NB4 (cell line): ENCODE results near the gene NAPSA.
"Not testable (repeated sequence)": the region's sequence is repeated elsewhere in the genome, so short reads cannot be mapped to it uniquely, and the experiment has no call there.

Experiments used
- MYC ChIP-seq: IDR thresholded peaks from 2 replicates; pipeline ENCODE4 v1.6.1; 2011; ENCODE audit warnings: low read depth, low read length
- POLR2A ChIP-seq: IDR thresholded peaks from 2 replicates; pipeline ENCODE4 v1.6.1; 2011; ENCODE audit warnings: mild to moderate bottlenecking; ENCODE audit not compliant: insufficient read length; ENCODE audit errors: extremely low read depth
- TF ChIP-seq, protein P1 (sequence below): IDR thresholded peaks from one replicate; pipeline ENCODE4 v1.5.1; 2012; ENCODE audit warnings: low read depth, low read length

- TF ChIP-seq MYC, POLR2A: not testable (repeated sequence)
- TF ChIP-seq, protein P1, sequence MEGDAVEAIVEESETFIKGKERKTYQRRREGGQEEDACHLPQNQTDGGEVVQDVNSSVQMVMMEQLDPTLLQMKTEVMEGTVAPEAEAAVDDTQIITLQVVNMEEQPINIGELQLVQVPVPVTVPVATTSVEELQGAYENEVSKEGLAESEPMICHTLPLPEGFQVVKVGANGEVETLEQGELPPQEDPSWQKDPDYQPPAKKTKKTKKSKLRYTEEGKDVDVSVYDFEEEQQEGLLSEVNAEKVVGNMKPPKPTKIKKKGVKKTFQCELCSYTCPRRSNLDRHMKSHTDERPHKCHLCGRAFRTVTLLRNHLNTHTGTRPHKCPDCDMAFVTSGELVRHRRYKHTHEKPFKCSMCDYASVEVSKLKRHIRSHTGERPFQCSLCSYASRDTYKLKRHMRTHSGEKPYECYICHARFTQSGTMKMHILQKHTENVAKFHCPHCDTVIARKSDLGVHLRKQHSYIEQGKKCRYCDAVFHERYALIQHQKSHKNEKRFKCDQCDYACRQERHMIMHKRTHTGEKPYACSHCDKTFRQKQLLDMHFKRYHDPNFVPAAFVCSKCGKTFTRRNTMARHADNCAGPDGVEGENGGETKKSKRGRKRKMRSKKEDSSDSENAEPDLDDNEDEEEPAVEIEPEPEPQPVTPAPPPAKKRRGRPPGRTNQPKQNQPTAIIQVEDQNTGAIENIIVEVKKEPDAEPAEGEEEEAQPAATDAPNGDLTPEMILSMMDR = not testable (repeated sequence)
These were observed 25.5 kb upstream of the NAPSA start for GRCh38 chr19:50390952-50391351.
